Putamen (tissue), 1 donor: ENCODE data around the gene CRKL.
"Not testable (repeated sequence)": the region's sequence is repeated elsewhere in the genome, so short reads cannot be mapped to it uniquely, and the experiment has no call there.

Experiments used
- DNase-seq: peaks from one replicate; pipeline ENCODE4 v3.0.0-alpha.2; 2016; ENCODE audit warnings: low spot score

The CRKL gene

GRCh38 chr22:20966883-20967696 is 49.9 kb downstream of the CRKL start, which contains the start of gene AIFM3:
Gene AIFM3, plus strand, starts transcription at chr22:20967255. Its CDS starts 690 bp downstream, at chr22:20967945.
- DNase-seq = peak; percentile 45

DNA sequence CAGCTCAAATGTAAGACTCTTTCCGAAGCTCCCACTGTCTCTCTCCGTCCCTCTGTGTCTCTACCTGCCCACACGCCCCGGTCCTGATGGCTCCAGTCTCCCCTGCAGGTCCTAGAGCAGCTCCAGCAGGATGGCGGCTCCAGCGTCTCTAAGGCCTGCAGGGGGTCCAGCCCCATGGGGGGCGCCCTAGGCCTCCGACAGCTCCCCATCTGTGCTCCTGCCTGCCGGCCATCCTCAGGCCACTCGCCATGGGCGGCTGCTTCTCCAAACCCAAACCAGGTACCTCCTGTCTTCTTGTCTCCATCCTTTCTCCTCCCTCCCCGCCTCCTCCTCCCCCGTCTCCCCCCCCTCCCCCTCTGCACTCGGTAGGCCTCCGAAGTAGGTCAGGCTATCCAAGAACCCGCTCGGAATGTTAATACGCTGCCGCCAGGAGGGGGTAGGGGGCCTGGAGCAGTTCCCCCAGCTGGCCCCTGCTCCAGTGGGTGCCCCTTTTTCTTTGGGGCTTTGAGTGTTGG is 50.5 kb downstream of the CRKL start:
- no peak for DNase-seq

DNA sequence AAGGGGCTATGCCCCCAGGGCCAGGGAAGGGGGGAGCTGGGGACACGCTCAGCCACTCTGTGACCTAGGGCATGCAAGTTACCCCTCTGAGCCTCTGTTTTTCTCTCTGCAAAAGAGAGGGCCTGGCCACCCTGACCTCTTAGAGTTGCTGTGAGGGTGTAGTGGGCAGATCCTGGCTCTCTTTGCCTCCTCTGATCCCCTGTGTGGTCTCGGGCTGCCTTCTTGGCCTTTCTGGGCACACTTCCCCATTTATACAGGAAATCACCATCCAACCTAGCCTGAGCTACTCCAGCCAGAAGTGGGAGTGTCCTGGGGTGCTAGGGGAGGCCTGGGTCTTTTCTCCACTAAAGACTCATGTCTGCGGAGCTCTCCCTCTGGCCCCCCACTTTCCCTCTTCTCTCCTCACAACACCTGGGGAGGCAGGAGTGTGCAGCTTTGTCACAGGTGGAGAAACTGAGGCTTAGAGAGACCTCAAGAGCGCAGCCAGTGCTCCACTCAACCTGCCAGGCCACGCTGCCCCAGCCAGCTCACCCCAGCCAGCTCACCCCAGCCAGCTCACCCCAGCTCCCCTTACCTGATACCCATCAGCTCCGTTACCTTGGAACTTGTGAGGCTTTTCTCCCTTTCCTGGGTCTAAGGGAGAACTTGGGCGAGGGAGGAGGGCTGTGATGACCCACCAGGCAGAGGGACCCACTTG is 51.2 kb downstream of the CRKL start:
- DNase-seq = no peak

DNA sequence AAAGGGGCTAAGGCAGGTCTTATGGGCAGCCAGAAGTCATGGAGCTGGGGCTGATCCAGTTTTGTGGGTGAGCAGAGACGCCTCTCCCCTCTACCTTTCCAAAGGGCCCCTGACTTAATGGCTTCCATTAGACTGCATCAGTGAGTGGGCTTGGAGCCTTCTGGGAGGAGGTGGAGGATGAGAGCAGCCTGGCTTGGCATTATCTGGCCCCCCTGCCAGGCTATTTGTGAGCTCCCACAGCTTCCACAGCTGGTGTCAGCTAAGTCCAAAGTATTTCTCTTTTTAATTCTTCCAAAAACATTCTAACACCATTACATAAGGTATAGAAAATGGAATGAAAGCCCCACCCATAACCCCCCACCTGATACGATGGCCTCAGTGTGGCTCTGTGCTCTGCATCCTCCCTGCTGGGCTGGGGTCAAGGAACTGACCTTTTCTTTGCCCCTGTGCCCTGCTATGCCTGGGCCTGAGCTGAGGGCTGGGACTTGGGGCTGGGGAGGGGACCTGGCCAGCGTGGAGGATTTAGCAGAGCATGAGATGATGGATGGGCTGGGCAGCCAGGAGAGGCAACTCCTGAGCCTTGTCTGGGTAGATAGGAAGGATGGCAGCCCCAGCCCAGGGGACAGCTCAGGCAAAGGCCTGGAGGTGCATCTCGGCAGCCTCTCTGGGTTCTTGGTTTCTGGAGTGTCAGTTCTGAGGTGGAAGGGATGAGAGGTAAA is 53.9 kb downstream of the CRKL start:
- DNase-seq = no peak

- DNase-seq = not testable (repeated sequence)
These were observed 54.9 kb downstream of the CRKL start for GRCh38 chr22:20972014-20972694.

- DNase-seq = no peak
These were observed 55.8 kb downstream of the CRKL start for GRCh38 chr22:20972933-20973577.

DNA sequence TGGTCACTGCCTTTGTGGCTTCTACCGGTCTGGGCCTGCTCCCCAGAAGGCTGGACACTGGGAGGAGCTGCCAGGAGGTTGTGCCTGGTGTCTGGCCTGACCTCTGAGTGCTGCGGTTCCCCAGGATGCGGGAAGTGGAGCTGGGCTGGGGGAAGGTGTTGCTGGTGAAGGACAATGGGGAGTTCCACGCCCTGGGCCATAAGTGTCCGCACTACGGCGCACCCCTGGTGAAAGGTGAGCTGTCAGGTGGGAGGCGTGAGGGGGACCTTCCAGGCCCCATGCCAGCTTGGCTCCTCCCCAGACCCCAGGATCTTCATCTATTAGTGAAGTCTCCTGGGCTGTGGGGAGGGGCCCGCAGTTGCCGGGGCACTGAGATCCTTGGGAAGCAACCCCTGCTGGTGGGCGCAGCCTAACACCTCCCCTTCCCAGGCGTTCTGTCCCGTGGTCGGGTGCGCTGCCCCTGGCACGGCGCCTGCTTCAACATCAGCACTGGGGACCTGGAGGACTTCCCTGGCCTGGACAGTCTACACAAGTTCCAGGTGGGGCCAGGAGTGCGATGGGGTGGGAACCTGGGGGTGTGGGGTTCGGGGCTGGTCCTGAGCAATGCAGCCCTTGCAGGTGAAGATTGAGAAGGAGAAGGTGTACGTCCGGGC is 56.6 kb downstream of the CRKL start:
- DNase-seq = no peak

GRCh38 chr22:20974336-20974955 is 57.2 kb downstream of the CRKL start:
- DNase-seq = no peak

- no peak for DNase-seq
These were observed 58.5 kb downstream of the CRKL start for GRCh38 chr22:20975541-20976290.

DNA sequence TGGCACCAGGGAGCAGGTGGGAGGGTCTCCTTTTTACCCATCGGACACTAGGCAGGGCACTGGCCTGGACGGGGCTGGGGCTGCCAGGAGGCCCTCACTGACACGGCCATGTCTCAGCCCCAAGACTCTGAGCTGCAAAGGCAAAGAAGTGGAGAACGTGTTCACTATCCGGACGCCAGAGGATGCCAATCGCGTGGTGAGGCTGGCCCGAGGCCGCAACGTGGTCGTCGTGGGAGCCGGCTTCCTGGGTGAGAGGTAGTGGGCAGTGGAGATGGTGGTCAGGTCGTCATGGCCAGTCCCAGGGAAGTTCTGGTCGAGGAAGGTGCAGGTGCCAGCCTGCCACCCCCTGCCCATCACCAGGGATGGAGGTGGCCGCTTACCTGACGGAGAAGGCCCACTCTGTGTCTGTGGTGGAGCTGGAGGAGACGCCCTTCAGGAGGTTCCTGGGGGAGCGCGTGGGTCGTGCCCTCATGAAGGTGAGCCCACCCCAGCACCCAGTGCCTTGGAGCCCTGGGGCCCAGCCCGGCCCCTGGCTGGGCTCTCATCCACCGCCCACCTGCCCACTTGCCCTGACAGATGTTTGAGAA is 59.2 kb downstream of the CRKL start:
- no peak for DNase-seq

DNA sequence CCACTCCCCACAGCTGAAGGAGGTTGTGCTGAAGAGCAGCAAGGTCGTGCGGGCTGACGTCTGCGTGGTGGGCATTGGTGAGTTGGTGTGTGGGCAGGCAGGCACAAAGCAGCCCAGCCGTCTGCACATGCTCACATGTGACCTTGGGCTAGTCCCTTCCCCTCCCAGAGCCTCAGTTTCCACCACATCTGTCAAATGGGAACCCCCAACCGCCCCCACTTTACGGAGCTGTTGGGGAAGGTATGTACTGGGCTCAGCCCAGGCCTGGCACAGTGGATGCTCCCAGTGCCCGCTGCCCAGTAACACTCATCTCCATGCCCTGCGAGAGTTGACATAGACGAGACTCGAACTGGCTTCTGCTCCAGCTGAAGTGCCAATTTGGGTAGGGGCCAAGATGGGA is 59.8 kb downstream of the CRKL start:
- DNase-seq = no peak

- DNase-seq = no peak
These were observed 60.4 kb downstream of the CRKL start for GRCh38 chr22:20977516-20978170.

DNA sequence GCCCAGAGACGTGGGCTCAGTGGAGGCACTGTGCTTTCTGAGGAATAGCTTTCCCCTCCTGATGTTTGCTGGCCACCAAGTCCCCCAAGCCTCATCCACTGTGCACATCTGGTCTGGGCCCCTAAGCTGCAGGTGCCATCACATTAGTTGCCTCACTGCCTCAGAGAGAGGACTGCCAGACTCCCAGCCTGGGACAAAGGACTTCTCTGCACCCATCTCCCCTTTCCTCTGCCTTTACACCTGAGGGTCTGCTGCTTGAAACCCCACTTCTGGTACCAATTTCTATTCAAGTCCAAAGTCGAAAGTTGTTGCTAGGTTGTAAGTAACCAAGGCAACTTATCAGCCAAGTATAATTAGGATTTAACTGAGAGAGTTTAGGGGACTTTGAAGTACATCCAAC is 61.2 kb downstream of the CRKL start:
- DNase-seq = no peak

DNA sequence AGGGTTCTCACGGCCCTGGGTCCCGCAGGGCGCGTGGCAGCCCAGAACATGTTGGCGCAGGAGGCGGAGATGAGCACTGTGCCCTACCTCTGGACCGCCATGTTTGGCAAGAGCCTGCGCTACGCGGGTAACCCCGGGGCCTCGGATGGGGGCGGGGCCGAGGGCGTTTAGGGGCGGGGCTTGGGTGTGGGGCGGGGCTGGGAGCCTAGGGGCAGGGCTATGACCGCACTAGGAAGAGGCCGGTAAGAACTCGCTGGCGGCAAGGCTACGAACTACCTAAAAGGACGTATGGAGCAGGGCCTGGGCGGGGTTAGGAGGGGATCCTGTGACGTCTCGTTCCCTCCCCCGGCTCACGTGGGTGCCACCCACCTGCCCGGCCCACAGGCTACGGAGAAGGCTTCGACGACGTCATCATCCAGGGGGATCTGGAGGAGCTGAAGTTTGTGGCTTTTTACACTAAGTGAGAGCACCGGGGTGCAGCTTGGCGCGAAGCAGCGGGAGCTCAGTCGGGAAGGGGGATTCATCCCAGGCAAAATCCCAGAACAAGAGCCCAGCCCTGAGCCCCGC is 62.1 kb downstream of the CRKL start:
- DNase-seq = peak; percentile 48

GRCh38 chr22:20979940-20980453 is 62.8 kb downstream of the CRKL start:
- no peak for DNase-seq

DNA sequence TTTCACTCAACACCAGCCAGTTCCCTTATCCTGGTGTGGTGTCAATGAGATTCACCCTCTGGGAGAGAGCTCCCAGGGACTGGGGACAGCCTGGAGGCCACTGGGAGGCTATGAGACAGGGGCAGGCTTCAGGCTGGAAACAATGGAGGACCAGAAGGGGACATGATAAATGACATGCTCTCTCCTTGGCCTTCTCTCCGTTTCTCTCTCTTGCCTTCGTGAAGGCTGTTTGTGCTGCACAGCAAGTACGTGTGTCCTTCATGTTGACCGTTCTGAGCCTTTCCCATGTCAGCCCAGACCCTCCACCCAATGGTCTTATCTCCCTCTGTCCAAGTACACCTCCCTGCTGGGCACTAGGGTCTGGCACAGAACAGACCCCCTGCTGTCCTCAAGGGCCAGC is 63.3 kb downstream of the CRKL start:
- no peak for DNase-seq

DNA sequence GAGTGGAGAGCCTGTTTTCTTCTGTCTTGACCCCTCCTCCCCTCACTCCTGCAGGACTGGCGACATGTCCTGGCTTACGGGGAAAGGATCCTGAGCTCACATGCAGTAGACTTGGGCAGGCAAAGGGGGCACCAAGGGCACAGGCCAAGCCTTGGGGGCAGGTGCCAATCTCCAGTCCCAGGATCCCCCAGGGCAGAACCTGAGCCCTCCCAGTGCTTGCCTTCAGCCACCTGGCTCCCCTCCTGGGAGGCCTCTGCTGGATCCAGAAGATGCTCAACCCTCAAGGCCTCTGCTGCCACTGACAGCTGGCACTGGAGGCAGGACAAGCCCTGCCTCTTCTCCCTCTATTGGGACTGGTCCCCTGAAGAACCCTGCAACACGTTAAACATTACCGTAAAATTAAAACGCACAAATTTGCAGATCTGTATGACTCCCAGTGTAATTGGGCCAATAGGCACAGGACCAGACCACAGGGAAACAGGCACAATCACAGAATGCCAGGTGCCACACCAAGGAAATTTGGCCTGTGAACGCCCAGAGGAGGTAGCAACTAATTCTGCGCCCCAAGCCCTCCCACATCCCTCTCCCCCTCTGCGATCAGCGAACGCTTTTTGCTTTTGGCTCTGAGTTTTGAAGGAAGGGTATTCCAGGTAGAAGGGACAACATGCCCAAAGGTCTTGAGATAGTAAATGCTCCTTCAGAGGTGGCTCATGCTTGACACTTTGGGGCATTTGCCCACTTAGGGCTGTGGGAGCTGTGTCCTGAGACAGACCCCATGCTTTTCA is 63.9 kb downstream of the CRKL start:
- DNase-seq = no peak
